Prostate gland (tissue), 2 donors: ENCODE measurements around the gene DHX15. TPM values are rescaled to one million over a fixed set of nuclear protein-coding genes. Genes with fewer than 3 reads are reported as not detected.
A peak's percentile ranks its signal among the peaks of the same experiment; 100 is the strongest.

Source experiments
- DNase-seq: peaks from one replicate; pipeline ENCODE4 v3.0.0-alpha.2; 2019; ENCODE audit warnings: low spot score
- H3K27ac ChIP-seq, 2 donors: fragments of 200-600 bp; sonication (generic); 2 replicates each; pipeline ENCODE4 v1.5.1; 2017 to 2019
- H3K27me3 ChIP-seq: fragments of 200-600 bp; sonication (generic); replicated peaks from 2 replicates; pipeline ENCODE4 v1.5.1; 2019; ENCODE audit not compliant: insufficient read depth
- H3K36me3 ChIP-seq, 2 donors: fragments of 200-600 bp; sonication (generic); 1 replicate in 1 of 2; 2 replicates in 1 of 2; pipeline versions ENCODE4 v1.5.1 to v1.8.1; 2017 to 2019
- H3K4me1 ChIP-seq: fragments of 200-600 bp; sonication (generic); replicated peaks from 2 replicates; pipeline ENCODE4 v1.5.1; 2019
- H3K4me3 ChIP-seq, 2 donors: fragments of 200-600 bp; sonication (generic); 2 replicates each; pipeline ENCODE4 v1.5.1; 2017 to 2019
- H3K9me3 ChIP-seq: fragments of 200-600 bp; sonication (generic); 2 replicates; pipeline ENCODE4 v1.5.1; 2017
- CTCF ChIP-seq, 4 experiments: fragments of 200-600 bp in 2 of 4; fragments of 450-650 bp in 2 of 4; sonication (generic) in 2 of 4; IDR thresholded peaks; 1 replicate in 3 of 4; 2 replicates in 1 of 4; pipeline ENCODE4 v1.5.1; 2016 to 2019; ENCODE audit warnings: antibody characterized with exemption in 4 of 4, mild to moderate bottlenecking in 2 of 4, moderate library complexity in 2 of 4
- POLR2A ChIP-seq: fragments of 450-650 bp; IDR thresholded peaks from one replicate; pipeline ENCODE4 v1.6.1; 2016; ENCODE audit warnings: antibody characterized with exemption, mild to moderate bottlenecking
- POLR2AphosphoS5 ChIP-seq: sonication (generic); formaldehyde crosslinking; IDR thresholded peaks from one replicate; pipeline ENCODE4 v1.6.1; 2017; ENCODE audit warnings: antibody characterized with exemption
- WGBS: methylation state at CpG from one replicate; pipeline ENCODE4 v1.1.5; 2018; 5-methylcytosine and 5-hydroxymethylcytosine counted together
- intact Hi-C: fragments of 100-400 bp; cut with DNase I; formaldehyde crosslinking; loops from one replicate; pipeline ENCODE4 v1.14.2; 2022
- total RNA-seq, 2 donors: library from RNA; depleted of rRNA; stranded (reverse); fragments of >200 nt; gene quantifications; one replicate each; pipeline ENCODE4 v1.1.0, GENCODE V29; 2016

The DHX15 gene
- total RNA-seq, 2 donors from 2014 or later, result 86.1 to 109 TPM

- Histone ChIP-seq H3K27me3 (no peaks in the 10 kb centered on the region), H3K4me1 (peaks cover 10% of the 10 kb centered on the region), H3K36me3 (no peaks in the 10 kb centered on the region), H3K27ac (no peak overlapping the region), H3K4me3 (no peak overlapping the region), H3K9me3 (no peaks in the 10 kb centered on the region)
- intact Hi-C loops, result no loop called here
- TF ChIP-seq CTCF (IDR thresholded peaks at IDR 0.05) (no peak), POLR2A (no peak), POLR2AphosphoS5 (no peak)
- DNase-seq, result no peak
- 87% methylated on average over 2 of the region's 2 CpGs for WGBS
These were observed 62.8 kb downstream of the DHX15 start for GRCh38 chr4:24521544-24521943.

GRCh38 chr4:24519649-24520048 lies 64.7 kb downstream of the DHX15 start:
- TF ChIP-seq CTCF (IDR thresholded peaks at IDR 0.05) (no peak), POLR2A (no peak), POLR2AphosphoS5 (no peak)
- no peaks in the 10 kb centered on the region for H3K36me3 ChIP-seq
- intact Hi-C loops, result no loop called here
- DNase-seq, result no peak
- H3K4me3 ChIP-seq, result no peak overlapping the region
- no peak overlapping the region for H3K27ac ChIP-seq
- no peaks in the 10 kb centered on the region for H3K9me3 ChIP-seq
- no peaks in the 10 kb centered on the region for H3K27me3 ChIP-seq
- 92% methylated on average over 1 of the region's 1 CpG for WGBS
- H3K4me1 ChIP-seq, result peaks cover 10% of the 10 kb centered on the region

GRCh38 chr4:24517676-24518075 lies 66.7 kb downstream of the DHX15 start:
- Histone ChIP-seq H3K27ac (peak overlapping the region in 1 of 2 donors; percentile 24), H3K4me3 (no peak overlapping the region), H3K9me3 (no peaks in the 10 kb centered on the region), H3K27me3 (no peaks in the 10 kb centered on the region), H3K4me1 (peaks cover 10% of the 10 kb centered on the region), H3K36me3 (no peaks in the 10 kb centered on the region)
- TF ChIP-seq POLR2A (no peak), CTCF (IDR thresholded peaks at IDR 0.05) (no peak), POLR2AphosphoS5 (no peak)
- 78% methylated on average over 2 of the region's 2 CpGs for WGBS
- intact Hi-C loops, result no loop called here
- no peak for DNase-seq

GRCh38 chr4:24516926-24517325 lies 67.4 kb downstream of the DHX15 start:
- H3K27me3 ChIP-seq, result no peaks in the 10 kb centered on the region
- TF ChIP-seq CTCF (IDR thresholded peaks at IDR 0.05), result no peak
- TF ChIP-seq POLR2AphosphoS5, result no peak
- no peak for TF ChIP-seq POLR2A

GRCh38 chr4:24515698-24516097 lies 68.7 kb downstream of the DHX15 start:
- H3K9me3 ChIP-seq, result no peaks in the 10 kb centered on the region
- H3K4me1 ChIP-seq, result peaks cover 10% of the 10 kb centered on the region
- no peaks in the 10 kb centered on the region for H3K36me3 ChIP-seq
- no peak overlapping the region for H3K4me3 ChIP-seq
- TF ChIP-seq POLR2AphosphoS5, result no peak
- TF ChIP-seq CTCF (IDR thresholded peaks at IDR 0.05), result no peak
- TF ChIP-seq POLR2A, result no peak
- no peaks in the 10 kb centered on the region for H3K27me3 ChIP-seq
- no peak for DNase-seq
- H3K27ac ChIP-seq, result no peak overlapping the region
- WGBS, result 98% methylated on average over 5 of the region's 5 CpGs
- intact Hi-C loops, result no loop called here

More at GRCh38 chr4:24516926-24517325, 67.4 kb downstream of the DHX15 start:
- intact Hi-C loops, result no loop called here
- Histone ChIP-seq H3K4me3 (no peak overlapping the region), H3K27ac (no peak overlapping the region), H3K4me1 (peaks cover 10% of the 10 kb centered on the region), H3K36me3 (no peaks in the 10 kb centered on the region), H3K9me3 (no peaks in the 10 kb centered on the region)
- DNase-seq, result no peak
